C4-2B (cell line): ENCODE results near the gene P3H4.
A peak's percentile ranks its signal among the peaks of the same experiment; 100 is the strongest.

Experiments used
- H3K27ac ChIP-seq: fragments of 450-650 bp; 2 replicates; pipeline ENCODE4 v1.5.1; 2017
- ZFX ChIP-seq: fragments of 450-650 bp; IDR thresholded peaks from 2 replicates; pipeline ENCODE4 v1.6.1; 2017
- TF ChIP-seq, protein P1 (sequence below): fragments of 450-650 bp; conservative IDR thresholded peaks from 2 replicates; pipeline ENCODE4 v1.5.1; 2017; ENCODE audit warnings: mild to moderate bottlenecking

The P3H4 gene

DNA sequence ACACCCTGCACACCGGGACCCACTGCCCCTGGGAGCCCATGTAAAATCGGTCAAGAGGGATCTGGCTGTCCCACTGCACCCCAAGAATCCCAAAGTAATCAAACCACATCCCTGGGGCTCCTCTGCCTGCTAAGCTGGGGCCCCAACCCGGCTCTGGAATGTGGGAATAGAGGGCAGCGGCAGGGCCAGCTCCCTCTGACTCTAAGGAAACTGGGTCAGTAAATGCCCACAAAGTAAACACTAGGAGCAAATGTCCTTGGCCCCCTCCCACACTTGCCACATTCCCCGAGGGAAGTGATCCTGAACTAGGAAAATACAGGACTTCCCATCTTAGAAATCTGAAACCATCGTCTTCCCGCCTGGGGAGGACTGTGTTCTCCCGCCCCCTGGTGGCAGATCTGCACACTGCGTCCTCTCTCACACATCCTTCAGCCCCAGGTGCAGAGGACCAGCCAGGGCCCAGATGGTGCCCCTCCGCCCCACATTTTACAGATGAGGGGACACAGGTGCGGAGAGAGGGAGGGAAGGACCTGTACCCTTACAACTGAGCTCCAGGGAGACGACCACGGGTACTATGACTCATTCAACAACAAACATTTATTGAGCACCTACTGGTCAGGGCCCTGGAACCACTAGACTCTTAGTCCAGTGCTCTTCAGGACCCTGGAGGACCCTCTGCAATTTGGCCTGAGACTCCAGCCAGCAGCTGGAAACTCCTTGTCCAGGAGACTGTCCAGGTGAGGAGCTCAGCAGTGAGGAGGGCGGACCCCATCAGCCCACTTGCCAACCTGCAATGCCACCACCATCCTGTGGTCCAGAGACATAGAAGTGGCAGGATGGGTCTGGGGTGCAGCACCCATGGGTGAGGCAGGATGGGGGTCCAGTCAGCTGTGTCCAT lies 10.1 kb downstream of the P3H4 start:
- no peak for TF ChIP-seq ZFX
- TF ChIP-seq, protein P1, sequence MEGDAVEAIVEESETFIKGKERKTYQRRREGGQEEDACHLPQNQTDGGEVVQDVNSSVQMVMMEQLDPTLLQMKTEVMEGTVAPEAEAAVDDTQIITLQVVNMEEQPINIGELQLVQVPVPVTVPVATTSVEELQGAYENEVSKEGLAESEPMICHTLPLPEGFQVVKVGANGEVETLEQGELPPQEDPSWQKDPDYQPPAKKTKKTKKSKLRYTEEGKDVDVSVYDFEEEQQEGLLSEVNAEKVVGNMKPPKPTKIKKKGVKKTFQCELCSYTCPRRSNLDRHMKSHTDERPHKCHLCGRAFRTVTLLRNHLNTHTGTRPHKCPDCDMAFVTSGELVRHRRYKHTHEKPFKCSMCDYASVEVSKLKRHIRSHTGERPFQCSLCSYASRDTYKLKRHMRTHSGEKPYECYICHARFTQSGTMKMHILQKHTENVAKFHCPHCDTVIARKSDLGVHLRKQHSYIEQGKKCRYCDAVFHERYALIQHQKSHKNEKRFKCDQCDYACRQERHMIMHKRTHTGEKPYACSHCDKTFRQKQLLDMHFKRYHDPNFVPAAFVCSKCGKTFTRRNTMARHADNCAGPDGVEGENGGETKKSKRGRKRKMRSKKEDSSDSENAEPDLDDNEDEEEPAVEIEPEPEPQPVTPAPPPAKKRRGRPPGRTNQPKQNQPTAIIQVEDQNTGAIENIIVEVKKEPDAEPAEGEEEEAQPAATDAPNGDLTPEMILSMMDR = peak; percentile 98
- peak overlapping the region; percentile 56 for H3K27ac ChIP-seq

- H3K27ac ChIP-seq = peak overlapping the region; percentile 56
- TF ChIP-seq, protein P1 = no peak
- TF ChIP-seq ZFX = no peak
Measured at GRCh38 chr17:41800601-41801373, 11.0 kb downstream of the P3H4 start.

DNA sequence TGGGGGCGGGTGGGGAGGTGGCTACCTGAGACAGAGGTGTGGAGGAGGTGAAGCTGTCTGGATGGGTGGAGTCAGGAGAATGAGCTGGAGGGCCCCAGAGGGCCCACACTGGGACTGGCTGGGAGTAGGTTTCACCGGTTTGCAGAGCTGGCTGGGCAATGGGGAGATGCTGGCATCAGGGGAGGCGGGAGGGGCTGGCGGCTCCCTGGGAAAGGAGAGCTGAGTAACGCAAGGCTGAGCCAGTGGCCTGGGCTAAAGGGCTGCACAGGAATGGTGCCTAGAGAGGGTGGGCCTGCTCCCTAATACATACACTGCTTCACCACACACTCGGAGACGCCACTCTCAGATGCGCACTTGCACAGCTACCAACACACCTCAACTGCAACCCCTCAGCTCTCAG lies 12.4 kb downstream of the P3H4 start:
- TF ChIP-seq, protein P1 = no peak
- TF ChIP-seq ZFX = no peak
- H3K27ac ChIP-seq = no peak overlapping the region

DNA sequence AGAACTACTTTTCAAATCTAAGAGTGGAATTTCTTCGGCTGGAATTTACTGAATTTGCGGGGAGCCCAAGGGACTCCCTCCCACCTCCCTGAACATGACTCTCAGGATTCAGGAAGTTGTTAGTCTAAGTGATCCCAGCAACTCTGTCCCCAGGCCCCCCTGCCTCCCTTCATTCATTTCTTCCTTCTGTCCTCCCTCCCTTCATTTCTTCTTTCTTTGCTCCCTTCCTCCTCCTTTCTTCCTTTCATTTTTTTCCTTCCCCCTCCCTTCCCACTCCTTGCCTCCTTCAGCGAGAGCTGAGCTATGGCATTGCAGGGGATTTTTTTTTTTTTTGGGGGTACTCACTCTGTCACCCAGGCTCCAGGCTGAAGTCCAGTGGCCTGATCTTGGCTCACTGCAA lies 14.4 kb downstream of the P3H4 start:
- TF ChIP-seq, protein P1 = no peak
- TF ChIP-seq ZFX = no peak
- H3K27ac ChIP-seq = no peak overlapping the region

DNA sequence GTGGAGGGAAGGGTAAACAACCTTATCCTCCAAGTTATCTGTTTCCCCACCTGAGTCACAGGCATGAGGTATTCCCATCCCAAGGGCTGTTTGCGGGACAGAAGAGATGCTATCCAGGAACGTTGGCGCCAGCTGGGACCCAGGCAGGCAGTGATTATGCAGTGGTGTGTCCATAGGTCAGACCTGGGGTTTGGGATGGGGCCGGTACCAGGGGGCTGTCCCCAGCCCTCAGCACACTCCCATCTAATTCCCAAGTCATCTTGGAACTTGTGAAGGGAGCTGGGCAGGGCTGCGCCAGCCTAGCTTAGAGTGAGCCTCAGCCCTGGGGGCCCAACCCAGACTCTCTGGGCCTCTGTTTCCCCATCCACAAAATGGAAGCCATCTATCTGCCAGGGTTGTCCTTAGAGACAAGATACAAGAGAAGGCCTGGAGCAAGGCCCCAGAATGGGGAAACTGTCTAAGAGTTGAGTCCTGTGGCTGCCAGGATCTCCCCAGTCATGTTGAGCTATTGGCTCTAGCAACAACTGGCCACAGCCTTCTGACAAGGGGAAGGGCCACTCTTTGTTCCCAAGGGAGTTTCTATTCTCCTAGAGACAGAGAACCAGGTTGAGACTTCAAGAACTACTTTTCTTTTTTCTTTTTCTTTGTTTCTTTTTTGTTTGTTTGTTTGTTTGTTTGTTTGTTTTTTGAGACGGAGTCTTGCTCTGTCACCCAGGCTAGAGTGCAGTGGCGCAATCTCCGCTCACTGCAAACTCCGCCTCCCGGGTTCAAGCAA lies 15.4 kb downstream of the P3H4 start:
- TF ChIP-seq, protein P1 = no peak
- TF ChIP-seq ZFX = no peak

GRCh38 chr17:41794540-41794975 lies 17.2 kb downstream of the P3H4 start:
- no peak overlapping the region for H3K27ac ChIP-seq
- TF ChIP-seq, protein P1 = no peak
- TF ChIP-seq ZFX = no peak

More for the DNA sequence above, 15.4 kb downstream of the P3H4 start:
- H3K27ac ChIP-seq = no peak overlapping the region
